Measurements from ENCODE around the gene ZAR1L.

Gene ZAR1L

DNA sequence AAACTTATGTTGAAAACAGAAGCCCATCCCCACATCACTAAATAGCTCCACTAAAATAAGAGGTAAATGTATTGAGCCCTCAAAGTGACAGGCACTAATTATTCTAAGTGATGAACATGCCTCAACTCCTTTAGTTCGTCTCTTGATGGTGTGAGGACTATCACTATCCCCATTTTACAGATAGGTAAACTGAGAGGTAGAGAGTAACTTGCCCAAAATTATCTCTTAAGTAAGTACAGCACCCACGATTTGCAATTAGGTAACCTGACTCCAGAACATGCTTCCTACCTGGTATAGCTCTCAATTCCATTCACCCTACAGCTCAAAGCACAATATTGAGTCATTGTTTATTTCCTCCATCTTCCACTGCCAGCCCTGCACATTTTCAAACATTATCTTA, 12.7 kb downstream of the ZAR1L start:
- no peak for DNase-seq (ENCODE audit: low spot score)

DNA sequence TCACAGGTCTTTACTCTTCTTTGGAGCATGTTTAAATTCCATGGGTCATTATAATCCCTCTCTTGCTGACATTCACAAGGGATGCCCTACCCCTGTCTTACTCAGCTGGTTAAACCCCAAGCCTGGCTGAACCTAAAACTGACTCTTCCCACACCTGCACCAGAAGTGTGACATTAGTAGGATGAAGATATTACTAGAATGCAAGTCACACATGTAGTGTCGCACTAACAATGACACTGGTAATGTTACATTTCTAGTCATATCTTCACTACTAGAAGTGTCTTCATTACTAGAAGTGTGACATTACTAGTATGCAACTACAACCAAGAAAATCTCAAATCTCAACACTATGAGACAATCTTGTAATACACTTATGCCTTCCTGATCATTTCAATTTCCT, 14.2 kb downstream of the ZAR1L start:
- DNase-seq (ENCODE audit: low spot score) = no peak

DNA sequence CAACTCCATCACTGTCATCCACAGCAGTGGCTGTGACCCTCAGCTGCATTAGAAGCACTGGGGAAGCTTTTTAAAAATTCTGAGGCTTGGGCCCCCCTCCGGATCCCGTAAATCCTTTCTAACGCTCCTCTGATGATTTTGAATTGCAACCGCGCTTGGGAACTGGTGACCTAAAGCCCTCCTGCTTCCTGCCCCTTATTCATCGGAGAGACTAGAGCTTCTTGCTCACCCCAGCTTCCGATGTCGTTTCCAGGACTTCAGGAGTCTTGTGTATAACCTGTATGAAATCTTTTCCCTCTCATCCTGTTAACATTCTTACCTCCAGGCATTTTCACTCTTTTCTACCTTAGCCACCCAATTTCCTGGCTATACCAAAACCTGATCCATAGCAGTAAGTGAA, 14.8 kb downstream of the ZAR1L start:
- DNase-seq (ENCODE audit: low spot score) = no peak

DNA sequence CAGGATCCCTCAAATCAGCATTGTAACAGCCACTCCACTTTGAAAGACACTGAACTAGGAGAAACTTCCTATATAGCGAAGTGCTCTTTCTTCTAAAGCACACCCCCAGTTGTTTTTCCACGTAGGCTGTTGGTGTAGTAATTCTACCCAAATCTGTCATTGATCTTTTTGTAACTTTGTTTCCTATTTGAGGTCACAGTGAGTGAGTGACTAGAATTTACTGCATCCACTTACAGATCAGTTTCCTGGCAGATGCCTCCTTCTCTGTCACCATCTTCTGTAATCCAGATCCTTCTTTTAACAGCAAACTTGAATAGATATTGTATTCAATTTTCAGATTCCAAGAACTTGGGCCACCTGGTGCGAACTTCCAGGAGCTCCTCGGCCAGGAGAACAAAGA, 15.3 kb downstream of the ZAR1L start:
- no peak for DNase-seq (ENCODE audit: low spot score)

DNA sequence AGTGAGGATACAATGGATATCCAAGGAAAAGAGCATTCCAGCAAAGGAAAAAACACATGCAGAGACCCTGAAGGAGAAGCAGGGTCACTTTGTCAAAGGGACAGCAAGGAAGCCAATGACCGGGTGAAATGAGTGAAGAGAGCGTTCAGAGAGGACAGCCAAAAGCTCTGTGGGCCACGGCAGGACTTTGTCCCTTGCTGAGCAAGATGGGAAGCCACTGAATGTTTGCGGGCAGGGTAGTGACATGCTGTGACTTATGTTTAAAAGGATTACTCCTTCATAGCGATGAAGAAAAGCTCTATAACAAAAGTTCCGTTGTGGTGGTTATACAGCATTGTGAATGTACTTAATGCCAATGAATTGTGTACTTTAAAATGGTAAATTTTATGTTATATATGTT, 16.5 kb downstream of the ZAR1L start:
- no peak for DNase-seq (ENCODE audit: low spot score)

DNA sequence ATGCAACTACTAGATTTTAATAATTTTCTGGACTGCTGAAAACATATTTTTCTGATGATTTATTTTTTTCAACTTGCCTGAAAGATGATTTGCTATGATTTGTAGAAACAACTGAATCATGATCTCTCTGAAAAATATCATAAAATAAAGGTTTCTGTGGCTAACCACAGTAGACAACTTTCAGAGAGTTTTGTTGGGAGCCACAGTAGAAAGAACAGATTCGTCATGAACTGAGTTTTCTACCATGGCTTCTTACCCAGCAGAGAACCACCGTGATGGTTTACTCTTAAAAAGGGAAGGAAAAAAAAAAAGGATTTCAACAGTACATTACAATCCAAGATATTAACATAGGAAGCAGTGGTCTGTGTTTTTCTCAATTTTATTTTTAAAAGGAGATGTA, 18.0 kb downstream of the ZAR1L start:
- no peak for DNase-seq (ENCODE audit: low spot score)

DNA sequence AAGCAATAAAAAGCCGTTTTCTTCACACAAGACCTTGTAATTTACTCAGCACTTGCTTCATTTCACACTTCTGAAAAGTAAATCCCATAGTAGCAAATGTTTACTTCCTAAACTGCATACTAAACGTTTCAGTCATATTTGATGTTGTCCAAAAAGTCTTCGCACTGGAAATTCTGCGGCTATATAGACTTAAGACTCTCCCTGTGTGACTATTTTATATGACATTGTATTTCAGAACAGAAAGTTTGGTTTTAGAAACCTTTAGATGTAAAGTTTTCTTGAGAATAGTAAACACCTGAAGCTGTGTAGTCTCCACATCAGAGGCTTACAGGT, 29.6 kb downstream of the ZAR1L start:
- DNase-seq (ENCODE audit: low spot score) = no peak

DNA sequence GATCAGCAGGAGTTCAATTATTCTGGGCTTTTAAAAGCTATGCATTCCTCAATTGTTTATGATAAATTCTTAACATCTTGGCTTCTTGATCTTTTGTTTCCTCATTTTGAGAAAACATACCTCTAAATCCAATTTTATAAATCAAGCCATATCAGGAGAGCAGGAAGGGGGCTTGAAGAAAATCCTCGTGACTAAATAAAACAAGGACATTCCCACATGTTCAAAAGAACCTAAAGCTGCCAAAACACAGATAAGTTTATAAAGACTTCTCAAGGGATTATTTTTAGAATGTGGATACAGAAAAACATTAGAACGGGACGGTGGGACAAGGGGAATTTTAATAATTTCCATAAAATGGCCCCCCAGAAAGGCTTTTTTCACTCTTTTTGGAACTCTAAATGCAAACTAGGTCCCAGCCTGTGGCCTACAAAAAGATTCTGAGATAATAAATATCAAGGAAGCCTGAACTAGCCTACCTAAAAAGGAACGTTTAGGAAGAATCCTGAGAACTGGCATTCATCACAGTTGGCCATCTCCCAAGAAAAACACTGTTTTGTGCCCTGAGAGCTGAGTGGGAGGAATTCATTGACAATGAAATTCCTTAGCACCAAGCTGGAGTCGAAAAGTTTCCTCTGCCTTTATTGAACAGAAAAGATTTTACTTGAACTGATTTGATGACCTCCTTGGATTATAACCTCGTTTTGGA, 30.1 kb downstream of the ZAR1L start:
- DNase-seq (ENCODE audit: low spot score) = peak; percentile 49

DNA sequence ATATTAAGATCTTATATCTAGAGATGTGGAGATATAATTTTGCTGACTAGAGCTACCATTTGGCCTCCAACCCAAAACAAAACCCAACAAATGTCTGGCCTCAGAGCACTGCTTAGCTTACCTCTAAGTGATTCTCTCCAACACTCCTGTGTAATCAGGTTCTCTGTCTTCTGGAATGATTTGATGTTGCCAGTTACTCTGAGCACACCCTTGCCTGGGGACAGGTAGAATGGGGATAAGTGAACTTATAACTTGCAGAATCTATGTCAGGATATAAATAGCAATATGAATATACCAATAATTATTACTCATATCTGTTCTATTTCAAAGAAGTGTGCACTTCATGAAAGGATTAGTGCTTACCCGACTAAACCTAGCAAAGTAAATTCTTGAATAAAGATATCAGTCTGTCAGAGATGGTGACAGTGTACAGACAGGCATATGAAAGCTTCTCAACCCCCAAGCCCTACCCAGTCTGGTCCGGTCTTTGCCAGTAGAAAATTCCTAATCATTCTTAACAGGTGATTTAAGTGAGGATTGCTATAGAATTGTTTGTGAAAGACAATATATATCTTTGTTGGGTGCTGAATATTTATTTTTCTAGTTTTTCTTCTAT, 33.0 kb downstream of the ZAR1L start:
- DNase-seq (ENCODE audit: low spot score) = no peak

DNA sequence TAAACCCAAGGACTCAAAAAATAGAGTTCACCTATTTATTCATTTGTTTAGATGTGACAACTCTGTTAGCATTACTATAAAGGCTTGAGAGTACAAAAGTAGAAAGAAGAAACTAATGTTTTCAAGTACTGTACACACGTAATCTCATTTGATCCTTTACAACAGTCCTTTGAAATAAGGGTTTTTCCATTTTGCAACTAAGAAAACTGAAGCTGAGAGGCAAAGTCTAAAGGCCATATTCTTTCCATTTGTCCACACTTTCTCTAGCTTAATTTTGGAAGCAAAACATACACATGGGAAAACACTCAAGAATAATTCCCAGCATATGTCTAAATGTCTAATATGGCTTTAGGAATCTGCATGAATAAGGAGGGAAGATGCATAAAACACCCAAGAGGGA, 34.1 kb downstream of the ZAR1L start:
- no peak for DNase-seq (ENCODE audit: low spot score)

DNA sequence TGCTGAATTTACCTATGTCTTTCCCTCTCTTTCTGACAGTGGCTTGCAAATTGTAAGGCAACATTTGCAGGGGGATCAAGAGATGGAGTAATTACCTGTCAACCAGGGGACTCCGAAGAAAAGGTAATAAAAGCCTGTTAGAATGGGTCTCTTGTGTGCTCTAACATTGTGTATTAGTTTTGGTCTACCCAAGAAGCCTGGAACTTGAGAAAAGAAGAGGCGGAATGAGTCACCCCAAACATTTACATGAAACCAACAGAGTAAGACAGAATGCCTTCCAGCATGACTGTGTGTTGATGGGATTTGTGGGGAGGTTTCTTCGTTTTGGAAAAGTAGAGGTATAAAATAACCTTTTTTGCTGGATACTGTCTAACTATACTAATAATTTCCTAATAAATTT, 36.7 kb downstream of the ZAR1L start:
- no peak for DNase-seq (ENCODE audit: low spot score)

DNA sequence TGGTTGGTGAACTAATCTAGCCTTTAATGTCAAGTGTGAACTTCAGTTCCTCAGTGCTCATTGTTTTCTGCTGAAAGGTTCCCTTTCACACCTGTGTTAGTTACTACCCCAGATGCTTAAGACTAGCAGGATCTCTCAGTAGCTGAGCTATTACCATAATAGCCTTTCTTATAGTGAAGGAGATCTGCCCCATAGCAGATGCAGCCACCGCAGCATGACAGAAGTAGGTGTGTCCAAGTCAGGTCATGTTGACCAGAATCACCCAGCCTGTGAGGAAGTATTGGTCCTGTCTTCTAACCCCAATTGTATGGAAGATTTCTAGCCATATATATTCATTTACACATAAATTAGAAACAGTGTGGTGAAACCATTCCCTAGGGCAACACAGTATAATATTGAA, 37.3 kb downstream of the ZAR1L start:
- no peak for DNase-seq (ENCODE audit: low spot score)

DNA sequence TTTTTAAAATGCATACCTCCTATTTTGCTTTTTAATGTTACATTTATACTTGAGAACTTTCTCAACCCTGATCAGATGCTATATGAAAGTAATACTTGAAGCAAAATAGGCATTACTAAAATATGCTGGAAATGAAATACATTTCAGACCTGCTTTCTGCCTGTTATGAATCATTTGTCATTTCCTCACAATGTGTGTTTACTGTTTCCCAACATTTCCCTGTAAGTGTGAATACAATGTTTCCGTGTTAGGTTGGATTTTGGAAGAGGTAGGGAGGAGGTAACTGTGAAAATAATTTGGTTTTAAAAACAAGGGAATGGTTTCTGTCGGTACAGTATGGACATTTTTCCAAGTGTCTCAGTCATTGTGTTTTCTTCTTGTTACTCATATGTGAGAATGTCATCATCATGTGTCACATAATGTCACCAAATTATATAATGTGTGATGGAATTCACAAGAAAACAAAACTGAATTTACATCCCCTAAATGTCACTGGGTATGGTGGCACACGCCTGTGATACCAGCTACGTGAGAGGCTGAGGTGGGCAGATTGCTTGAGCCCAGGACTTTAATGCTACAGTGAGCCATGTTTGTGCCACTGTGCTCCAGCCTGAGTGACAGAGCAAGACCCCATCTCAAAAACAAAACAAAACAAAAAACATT, 43.0 kb downstream of the ZAR1L start:
- no peak for DNase-seq (ENCODE audit: low spot score)

DNA sequence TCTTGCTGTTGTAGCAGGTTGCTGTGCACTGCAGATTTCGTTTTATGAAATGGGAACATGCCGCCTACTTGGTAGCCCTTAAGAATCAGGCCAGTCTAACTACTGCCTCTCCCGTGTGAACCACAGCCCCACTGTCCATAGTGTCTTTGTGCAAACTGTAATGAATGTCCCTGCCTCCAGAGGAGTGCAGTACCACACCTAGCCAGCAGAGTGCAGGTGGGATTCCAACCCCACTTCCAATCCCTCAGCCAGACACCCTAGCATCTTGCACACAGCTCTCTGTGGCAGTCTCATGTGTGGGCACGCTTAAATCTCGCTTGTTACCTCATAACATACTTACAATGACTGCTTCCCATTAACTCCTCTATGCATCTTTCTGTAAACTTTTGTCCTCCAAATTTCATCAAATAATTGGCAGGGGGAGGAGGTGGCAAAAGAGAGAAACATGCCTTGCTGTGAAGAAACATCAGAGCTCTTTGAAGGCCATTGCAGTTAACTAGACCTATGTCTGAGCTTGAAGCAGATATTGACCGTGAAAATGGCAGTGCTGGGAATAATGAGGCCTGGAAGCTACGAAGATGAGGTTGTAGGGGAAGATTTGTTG, 47.2 kb downstream of the ZAR1L start:
- DNase-seq (ENCODE audit: low spot score) = peak; percentile 77

DNA sequence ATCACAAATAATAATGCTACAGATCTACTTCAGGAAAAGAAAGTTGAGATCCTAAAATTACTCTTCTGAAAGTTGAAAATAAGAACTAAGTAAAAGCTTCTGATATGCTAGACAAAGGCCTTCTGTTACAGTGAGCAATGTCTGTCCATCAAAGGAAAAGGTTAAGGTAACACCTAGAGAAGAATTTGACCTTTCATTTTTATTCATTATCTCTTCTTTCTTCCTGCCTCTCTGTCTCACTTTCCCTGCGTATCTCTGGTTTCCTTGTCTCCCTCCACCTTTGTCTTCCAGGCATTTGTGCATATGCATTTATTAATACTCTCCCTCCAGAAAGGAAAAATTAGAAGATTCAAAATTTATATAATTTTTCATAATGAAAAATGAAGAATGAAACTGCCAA, 49.0 kb downstream of the ZAR1L start:
- no peak for DNase-seq (ENCODE audit: low spot score)

DNA sequence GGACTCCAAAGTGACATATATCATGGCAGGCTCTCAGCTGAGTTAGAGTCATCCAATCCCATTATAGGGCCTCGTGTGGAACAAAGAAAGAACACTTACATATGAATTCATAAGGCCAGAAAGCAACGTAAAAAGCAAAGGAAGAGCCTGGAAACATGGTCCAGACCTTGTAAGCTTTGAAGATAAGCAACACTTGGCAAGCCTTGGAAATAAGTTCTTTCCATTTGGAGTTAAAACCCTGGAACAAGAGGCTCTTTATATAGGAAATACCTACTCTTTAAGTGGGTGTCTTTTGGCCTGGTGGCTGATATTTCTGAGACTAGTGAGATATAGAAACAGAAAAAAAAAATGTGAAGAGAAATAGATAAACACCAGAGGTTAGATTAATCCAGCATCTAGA, 49.4 kb downstream of the ZAR1L start:
- DNase-seq (ENCODE audit: low spot score) = no peak

DNA sequence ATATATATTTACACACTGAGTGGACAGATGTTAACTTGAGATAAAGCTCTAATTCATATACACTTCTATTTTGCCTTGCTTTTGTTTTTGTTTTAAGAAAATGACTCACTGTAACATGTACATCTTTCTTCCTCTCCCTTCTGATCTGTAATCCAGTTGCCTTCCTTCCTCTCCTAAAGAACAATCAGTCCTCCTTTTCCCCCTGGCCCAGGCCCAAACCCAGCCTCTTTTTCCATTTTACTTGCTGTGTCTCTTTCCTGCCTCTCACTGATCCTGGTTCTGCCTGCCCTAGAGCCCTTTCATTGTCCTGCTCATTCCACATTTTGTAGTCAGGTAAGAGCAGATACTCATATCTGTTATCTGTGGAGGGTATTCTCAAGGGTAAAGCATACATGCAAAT, 50.8 kb downstream of the ZAR1L start:
- no peak for DNase-seq (ENCODE audit: low spot score)

DNA sequence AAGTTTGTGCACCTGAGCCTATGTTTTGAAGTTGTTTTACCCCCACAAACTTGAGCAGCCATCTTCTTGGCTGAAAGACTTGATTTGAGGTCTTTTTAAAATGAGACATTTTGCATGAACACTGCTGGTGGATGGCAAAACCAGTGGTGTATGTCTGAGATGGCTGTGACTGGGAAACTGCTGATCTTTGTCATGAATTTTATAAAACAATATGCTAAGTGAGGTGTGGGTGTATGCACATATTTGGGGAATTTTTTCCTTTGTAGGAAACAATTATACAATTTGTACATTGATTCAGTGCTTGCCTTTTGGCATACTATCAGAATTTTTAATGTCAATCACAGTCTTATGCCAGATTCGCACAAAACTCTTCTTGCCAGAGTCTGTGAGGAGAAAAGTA, 52.5 kb downstream of the ZAR1L start:
- no peak for DNase-seq (ENCODE audit: low spot score)

DNA sequence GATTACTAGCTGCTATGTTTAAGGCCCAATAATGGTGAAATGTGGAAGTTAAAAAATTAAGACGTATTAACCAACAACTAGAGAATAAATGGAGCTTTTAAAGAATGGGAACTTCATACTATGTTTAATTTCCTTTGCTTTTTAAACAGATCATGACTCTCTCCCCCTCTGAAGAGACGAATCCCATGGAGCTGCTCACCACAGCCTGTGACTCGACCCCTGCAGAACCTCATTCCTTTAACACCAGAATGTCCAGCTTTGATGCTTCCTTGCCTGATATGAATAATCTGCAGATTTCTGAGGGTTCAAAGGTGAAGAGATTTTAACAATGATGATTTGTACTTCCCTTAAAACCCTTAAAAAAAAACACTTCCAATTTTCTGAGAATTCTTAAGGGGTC, 53.0 kb downstream of the ZAR1L start:
- DNase-seq (ENCODE audit: low spot score) = no peak

DNA sequence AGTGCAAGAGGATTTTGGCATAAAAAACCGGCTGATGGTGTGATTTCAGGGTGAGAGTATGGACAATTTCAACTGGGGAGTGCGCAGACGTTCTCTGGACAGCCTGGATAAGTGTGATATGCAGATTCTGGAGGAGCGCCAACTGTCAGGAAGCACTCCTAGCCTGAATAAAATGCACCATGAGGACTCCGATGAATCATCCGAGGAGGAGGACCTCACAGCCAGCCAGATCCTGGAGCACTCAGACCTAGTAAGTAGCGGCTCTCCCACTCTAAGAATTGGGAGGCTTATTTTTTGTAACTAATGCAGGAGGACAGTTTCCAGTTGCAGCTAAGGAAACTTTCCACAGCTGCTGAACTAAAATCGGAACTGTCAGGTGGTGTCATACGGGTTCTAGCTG, 53.6 kb downstream of the ZAR1L start:
- DNase-seq (ENCODE audit: low spot score) = no peak

DNA sequence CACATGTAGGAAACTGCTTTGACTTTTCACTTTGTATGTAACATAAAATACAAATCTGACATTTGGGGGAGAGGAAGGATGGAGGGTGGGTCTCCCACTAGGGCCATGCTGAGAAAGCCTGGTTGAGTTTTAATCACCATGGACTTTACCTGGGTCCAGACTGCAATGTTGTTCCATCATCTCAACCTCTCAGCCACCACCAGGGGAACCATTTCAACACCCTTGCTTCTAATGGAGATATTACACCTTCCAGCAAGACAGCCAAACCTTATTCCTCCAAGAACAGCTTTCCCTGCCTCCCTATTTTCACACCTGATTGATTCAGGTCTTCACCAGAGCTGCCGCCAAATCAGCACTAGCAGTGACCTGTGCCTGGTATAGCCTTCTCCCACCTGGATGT, 56.0 kb downstream of the ZAR1L start:
- peak; percentile 15 for DNase-seq (ENCODE audit: low spot score)

DNA sequence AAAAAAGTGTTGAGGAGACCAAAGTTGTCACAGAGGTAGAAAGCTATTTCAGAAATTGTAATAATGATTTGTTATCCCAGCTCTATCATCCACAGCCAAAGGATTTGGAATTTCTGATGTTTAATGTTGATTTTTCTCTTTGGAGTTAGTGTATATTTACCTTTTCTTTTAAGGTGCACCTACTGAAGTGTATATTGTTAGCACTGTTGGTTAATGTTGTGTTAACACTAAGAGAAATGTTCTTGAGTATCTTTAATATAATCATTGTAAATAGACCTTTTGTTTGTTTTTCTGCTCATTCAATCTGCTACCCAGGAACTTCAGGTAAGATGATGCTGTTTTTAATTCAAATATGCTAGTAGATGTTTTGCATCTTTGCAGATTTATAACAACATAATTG, 57.5 kb downstream of the ZAR1L start:
- no peak for DNase-seq (ENCODE audit: low spot score)

DNA sequence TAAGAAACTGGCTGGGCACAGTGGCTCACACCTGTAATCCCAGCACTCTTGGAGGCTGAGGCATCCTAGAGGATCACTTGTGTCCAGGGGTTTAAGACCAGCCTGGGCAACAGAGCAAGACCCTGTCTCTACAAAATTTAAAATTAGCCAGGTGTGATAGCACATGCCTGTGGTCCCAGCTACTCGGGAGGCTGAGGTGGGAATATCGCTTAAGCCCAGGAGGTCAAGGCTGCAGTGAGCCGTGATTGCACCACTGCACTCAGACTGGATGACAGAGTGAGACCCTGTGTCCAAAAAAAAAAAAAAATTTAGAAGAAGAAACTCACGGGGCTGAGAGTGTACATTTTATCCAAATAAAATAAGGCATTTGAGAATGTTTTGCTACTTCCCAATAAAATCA, 58.9 kb downstream of the ZAR1L start:
- no peak for DNase-seq (ENCODE audit: low spot score)

DNA sequence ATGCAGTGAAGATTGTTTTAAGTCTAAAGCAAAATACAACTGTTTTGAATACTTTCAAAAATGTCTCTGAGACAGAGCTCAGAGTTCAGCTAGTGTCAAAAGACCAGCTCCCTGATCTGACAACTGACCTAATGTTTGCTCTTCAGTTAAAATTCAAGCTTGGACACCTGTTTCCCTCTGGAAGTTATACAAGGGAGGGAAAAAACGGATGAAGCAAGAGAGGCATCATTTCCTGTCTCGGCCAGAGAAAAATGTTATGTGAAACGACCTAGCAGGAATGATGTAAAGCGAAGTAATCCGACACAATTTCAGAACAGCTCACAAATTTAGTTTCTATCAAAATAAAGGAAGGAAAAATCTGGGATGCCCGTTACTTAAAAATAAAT, 59.4 kb downstream of the ZAR1L start:
- no peak for DNase-seq (ENCODE audit: low spot score)
